Panc1 (cell line): Measurements from ENCODE around the gene REEP2. TPM values are rescaled to one million over a fixed set of nuclear protein-coding genes. Genes with fewer than 3 reads are reported as not detected.
"Not testable (repeated sequence)": the region's sequence is repeated elsewhere in the genome, so short reads cannot be mapped to it uniquely, and the experiment has no call there.

Experiments used
- ATAC-seq: fragments of 200-7000 bp; cut with Tn5 transposase; 2 replicates; pipeline ENCODE4 v1.9.1; 2020; ENCODE audit warnings: mild to moderate bottlenecking, moderate library complexity
- BruUV-seq: library from RNA; stranded (reverse); fragments of 400-500 nt; replicated peaks from 2 replicates; lab custom pipeline; 2021; lab: Mats Ljungman, UMichigan
- CTCF ChIA-PET: fragments of 300-600 bp; sonication (Branson Sonifier 250); formaldehyde crosslinking; loops from one replicate; lab custom pipeline; 2022; ENCODE audit warnings: antibody characterized with exemption; lab: Charles Lee
- POLR2A ChIA-PET: fragments of 300-600 bp; sonication (Branson Sonifier 250); formaldehyde crosslinking; loops from one replicate; lab custom pipeline; 2022; ENCODE audit warnings: antibody characterized with exemption; lab: Charles Lee
- DNase-seq: peaks from one replicate; pipeline ENCODE4 v3.0.0-alpha.2; 2010; ENCODE audit warnings: low read depth, low spot score
- H3K27ac ChIP-seq: 2 replicates; pipeline ENCODE4 v1.5.1; 2011; ENCODE audit warnings: mild to moderate bottlenecking, low read length, inconsistent platforms
- H3K27me3 ChIP-seq: fragments of 200-500 bp; sonication (Bioruptor generic); 2 replicates; pipeline ENCODE4 v1.6.0; 2014; ENCODE audit warnings: low read length, inconsistent platforms; ENCODE audit not compliant: control insufficient read depth, insufficient read depth
- H3K36me3 ChIP-seq: fragments of 200-500 bp; sonication (Bioruptor generic); 2 replicates; pipeline ENCODE4 v1.5.1; 2014; ENCODE audit warnings: inconsistent platforms, mild to moderate bottlenecking, low read length, moderate library complexity; ENCODE audit not compliant: control insufficient read depth, insufficient read depth
- H3K4me1 ChIP-seq: 2 replicates; pipeline ENCODE4 v1.5.1; 2011; ENCODE audit warnings: inconsistent platforms, mild to moderate bottlenecking, low read length, moderate library complexity; ENCODE audit not compliant: control insufficient read depth, insufficient read depth
- H3K4me3 ChIP-seq, 2 experiments: 2 replicates each; pipeline ENCODE4 v1.5.1; 2011 to 2012; ENCODE audit warnings: low read depth in 2 of 2, low read length in 2 of 2, mild to moderate bottlenecking in 2 of 2, inconsistent platforms in 1 of 2, moderate library complexity in 1 of 2
- H3K9me3 ChIP-seq: fragments of 200-500 bp; sonication (Bioruptor generic); 2 replicates; pipeline ENCODE4 v1.5.1; 2014; ENCODE audit warnings: low read depth, mild to moderate bottlenecking, inconsistent platforms, low read length, moderate library complexity; ENCODE audit not compliant: control insufficient read depth, insufficient read depth
- POLR2AphosphoS5 ChIP-seq: IDR thresholded peaks from 2 replicates; pipeline ENCODE4 v1.6.1; 2012; ENCODE audit warnings: mild to moderate bottlenecking, low read depth, low read length, moderate library complexity
- REST ChIP-seq, 2 experiments: IDR thresholded peaks; 2 replicates each; pipeline ENCODE4 v1.6.1; 2011 to 2012; ENCODE audit warnings: low read depth in 2 of 2, control low read depth in 1 of 2, low read length in 1 of 2, mild to moderate bottlenecking in 1 of 2, moderate library complexity in 1 of 2; ENCODE audit not compliant: insufficient read depth in 1 of 2
- SIN3A ChIP-seq: IDR thresholded peaks from 2 replicates; pipeline ENCODE4 v1.6.1; 2012; ENCODE audit warnings: low read depth, mild to moderate bottlenecking, low read length, moderate library complexity, borderline replicate concordance; ENCODE audit not compliant: insufficient read depth
- TCF7L2 ChIP-seq: IDR thresholded peaks from 2 replicates; pipeline ENCODE4 v1.6.1; 2011; ENCODE audit warnings: mild to moderate bottlenecking, low read depth, low read length, inconsistent platforms
- in situ Hi-C: cut with HindIII; loops from 2 replicates; pipeline ENCODE4 v1.10.0; 2016; ENCODE audit warnings: low sequenced_read_pairs, low pct_unique_long_range_greater_than_20kb
- intact Hi-C: fragments of 100-400 bp; cut with micrococcal nuclease; formaldehyde crosslinking; loops from one replicate; pipeline ENCODE4 v1.10.0; 2022; ENCODE audit not compliant: unreplicated experiment
- total RNA-seq: library from RNA; stranded (reverse); gene quantifications from one replicate; pipeline ENCODE4 v1.2.1, GENCODE V29; 2021; ENCODE audit not compliant: unreplicated experiment
- TF ChIP-seq, protein P1 (sequence below): fragments of 450-650 bp; IDR thresholded peaks from 2 replicates; pipeline ENCODE4 v1.5.1; 2017; ENCODE audit warnings: mild to moderate bottlenecking

REEP2 gene
- total RNA-seq, 1 experiment from 2014 or later = 6.5 TPM

DNA sequence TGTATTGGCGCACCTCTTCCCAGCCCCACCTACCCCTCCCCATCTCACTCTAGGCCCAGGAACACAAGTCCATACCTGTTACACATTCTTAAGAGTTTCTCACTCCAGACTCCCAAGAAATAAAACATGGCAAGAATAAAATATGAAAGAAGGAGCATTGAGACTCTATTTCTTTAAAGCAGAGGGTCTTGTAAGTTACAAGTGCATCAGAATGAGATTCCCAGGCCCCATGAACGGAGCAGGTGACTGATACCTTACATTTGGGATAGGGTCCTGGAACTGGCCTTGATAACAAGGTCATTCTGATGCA is 32.1 kb downstream of the REEP2 start:
- no peaks in the 10 kb centered on the region for H3K9me3 ChIP-seq
- no peaks in the 10 kb centered on the region for H3K36me3 ChIP-seq
- no TSS peak for BruUV-seq
- H3K4me1 ChIP-seq = no peaks in the 10 kb centered on the region
- no peak overlapping the region for H3K27ac ChIP-seq
- DNase-seq (no peak), ATAC-seq (no peak)
- no peak overlapping the region for H3K4me3 ChIP-seq
- no peak for TF ChIP-seq POLR2AphosphoS5
- no peak for TF ChIP-seq SIN3A
- no peak for TF ChIP-seq TCF7L2
- TF ChIP-seq REST (IDR thresholded peaks at IDR 0.05; ENCODE audit: insufficient read depth in 1 of 2, low read depth in 2 of 2, low read length in 1 of 2) = no peak
- TF ChIP-seq, protein P1, sequence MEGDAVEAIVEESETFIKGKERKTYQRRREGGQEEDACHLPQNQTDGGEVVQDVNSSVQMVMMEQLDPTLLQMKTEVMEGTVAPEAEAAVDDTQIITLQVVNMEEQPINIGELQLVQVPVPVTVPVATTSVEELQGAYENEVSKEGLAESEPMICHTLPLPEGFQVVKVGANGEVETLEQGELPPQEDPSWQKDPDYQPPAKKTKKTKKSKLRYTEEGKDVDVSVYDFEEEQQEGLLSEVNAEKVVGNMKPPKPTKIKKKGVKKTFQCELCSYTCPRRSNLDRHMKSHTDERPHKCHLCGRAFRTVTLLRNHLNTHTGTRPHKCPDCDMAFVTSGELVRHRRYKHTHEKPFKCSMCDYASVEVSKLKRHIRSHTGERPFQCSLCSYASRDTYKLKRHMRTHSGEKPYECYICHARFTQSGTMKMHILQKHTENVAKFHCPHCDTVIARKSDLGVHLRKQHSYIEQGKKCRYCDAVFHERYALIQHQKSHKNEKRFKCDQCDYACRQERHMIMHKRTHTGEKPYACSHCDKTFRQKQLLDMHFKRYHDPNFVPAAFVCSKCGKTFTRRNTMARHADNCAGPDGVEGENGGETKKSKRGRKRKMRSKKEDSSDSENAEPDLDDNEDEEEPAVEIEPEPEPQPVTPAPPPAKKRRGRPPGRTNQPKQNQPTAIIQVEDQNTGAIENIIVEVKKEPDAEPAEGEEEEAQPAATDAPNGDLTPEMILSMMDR = no peak
- intact Hi-C loops (no loop called here), in situ Hi-C loops (no loop called here)
- ChIA-PET POLR2A (interaction anchor here (0.5 kb wide), 1 partner anchor 99 kb away, joined by 4 read pairs; no protein-coding TSS in a partner anchor), CTCF (no interaction called here)
- H3K27me3 ChIP-seq = no peaks in the 10 kb centered on the region

DNA sequence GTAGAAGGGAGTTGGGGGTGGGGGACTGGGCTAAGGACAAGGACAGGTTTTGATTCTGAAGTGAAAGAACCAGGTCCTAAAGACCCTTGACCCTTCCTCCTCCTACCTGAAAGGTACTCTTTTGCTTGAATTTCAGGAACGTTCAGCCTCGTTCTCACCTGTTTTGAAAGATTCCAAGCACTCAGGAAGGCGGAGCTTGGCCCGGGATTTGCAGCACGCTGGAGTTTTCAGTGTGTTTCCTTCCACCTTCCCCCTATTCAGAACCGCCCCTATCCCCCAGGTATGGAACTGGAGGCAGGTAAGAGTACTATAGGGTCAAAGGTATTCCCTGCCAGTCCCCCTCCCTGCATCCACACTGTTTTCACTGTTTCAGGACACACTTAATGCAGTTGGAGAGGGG is 33.5 kb downstream of the REEP2 start:
- H3K4me1 ChIP-seq = no peaks in the 10 kb centered on the region
- ATAC-seq (no peak), DNase-seq (no peak)
- H3K9me3 ChIP-seq = no peaks in the 10 kb centered on the region
- H3K36me3 ChIP-seq = no peaks in the 10 kb centered on the region
- ChIA-PET CTCF (no interaction called here), POLR2A (no interaction called here)
- intact Hi-C loops (no loop called here), in situ Hi-C loops (no loop called here)
- TF ChIP-seq POLR2AphosphoS5 (no peak), REST (IDR thresholded peaks at IDR 0.05; ENCODE audit: insufficient read depth in 1 of 2, low read depth in 2 of 2, low read length in 1 of 2) (no peak), TCF7L2 (no peak), SIN3A (no peak)
- TF ChIP-seq, protein P1 = no peak
- BruUV-seq = no TSS peak
- H3K27me3 ChIP-seq = no peaks in the 10 kb centered on the region
- H3K4me3 ChIP-seq = no peak overlapping the region
- no peak overlapping the region for H3K27ac ChIP-seq

GRCh38 chr5:138473151-138473550 is 34.3 kb downstream of the REEP2 start:
- DNase-seq, H3K9me3 ChIP-seq, H3K4me1 ChIP-seq, H3K4me3 ChIP-seq, in situ Hi-C loops, H3K27ac ChIP-seq, BruUV-seq, ATAC-seq, intact Hi-C loops, H3K27me3 ChIP-seq, H3K36me3 ChIP-seq: not testable (repeated sequence)
- POLR2A ChIA-PET = interaction anchor here (0.6 kb wide), 1 partner anchor 28 kb away, joined by 8 read pairs; no protein-coding TSS in a partner anchor
- CTCF ChIA-PET = interaction anchor here (0.6 kb wide), 1 partner anchor 23 kb away, joined by 3 read pairs; no protein-coding TSS in a partner anchor
